Measurements from ENCODE around the gene C6orf89.

GRCh38 chr6:36969240-36969691, 83.5 kb downstream of the C6orf89 start:
- TF ChIP-seq CTCF (IDR thresholded peaks at IDR 0.05) (no peak), POLR2A (IDR thresholded peaks at IDR 0.05) (no peak), POLR2AphosphoS5 (IDR thresholded peaks at IDR 0.05) (peak in 1 of 2 donors; percentile 7), EP300 (IDR thresholded peaks at IDR 0.05) (no peak)
